GM12872 (cell line): ENCODE measurements around the gene MIP.
A peak's percentile ranks its signal among the peaks of the same experiment; 100 is the strongest.

Experiments
- CTCF ChIP-seq: IDR thresholded peaks from 3 replicates; pipeline ENCODE4 v1.5.1; 2011; ENCODE audit warnings: low read depth, mild to moderate bottlenecking, low read length, moderate library complexity; ENCODE audit not compliant: insufficient read depth

MIP gene

GRCh38 chr12:56454557-56454956 lies at the start of gene MIP:
Gene MIP (minus strand): TSS chr12:56454657. CDS start chr12:56454613, 44 bp downstream.
- TF ChIP-seq CTCF: no peak

DNA sequence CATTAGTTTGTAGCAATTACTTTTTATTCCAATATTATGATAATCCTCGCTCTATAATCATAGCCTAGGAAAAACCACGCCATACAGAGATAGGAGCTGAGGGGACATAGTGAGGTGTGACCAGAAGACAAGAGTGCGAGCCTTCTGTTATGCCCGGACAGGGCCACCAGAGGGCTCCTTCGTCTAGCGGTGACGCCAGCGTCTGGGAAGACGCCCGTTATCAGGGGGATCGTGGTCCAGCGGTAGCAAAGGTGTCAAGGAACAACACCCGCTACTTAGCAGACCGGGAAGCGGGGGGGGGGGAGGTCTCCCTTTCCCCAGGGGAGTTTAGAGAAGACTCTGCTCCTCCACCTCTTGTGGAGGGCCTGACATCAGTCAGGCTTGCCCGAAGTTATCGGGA lies 42.2 kb upstream of the MIP start:
- TF ChIP-seq CTCF: peak; percentile 46; the same call in 2 of the 3 replicates

DNA sequence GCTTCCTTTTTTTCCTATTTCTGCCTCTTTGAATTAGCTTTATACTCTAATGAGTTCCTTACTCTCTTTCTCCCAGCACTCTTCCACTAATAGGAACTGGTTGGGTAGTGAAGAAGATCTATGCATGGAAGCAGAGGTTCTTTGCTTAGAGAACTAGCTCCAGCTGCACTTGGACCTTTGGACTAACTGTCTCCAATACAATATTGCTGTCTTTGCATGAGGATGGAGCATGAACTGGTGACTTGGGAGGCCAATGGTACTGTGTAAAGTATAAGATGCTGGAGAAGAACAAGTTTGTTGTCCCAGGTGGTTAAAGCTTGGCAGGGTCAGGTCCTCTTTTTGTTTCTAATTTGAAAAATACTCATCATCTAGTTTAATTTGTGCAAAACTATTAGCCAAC lies 35.9 kb upstream of the MIP start:
- TF ChIP-seq CTCF: no peak

GRCh38 chr12:56488041-56488955 lies 33.8 kb upstream of the MIP start, which contains the start of gene GLS2:
Gene GLS2 (minus strand): TSS chr12:56488161. CDS start chr12:56488118, 43 bp downstream.
- no peak for TF ChIP-seq CTCF

DNA sequence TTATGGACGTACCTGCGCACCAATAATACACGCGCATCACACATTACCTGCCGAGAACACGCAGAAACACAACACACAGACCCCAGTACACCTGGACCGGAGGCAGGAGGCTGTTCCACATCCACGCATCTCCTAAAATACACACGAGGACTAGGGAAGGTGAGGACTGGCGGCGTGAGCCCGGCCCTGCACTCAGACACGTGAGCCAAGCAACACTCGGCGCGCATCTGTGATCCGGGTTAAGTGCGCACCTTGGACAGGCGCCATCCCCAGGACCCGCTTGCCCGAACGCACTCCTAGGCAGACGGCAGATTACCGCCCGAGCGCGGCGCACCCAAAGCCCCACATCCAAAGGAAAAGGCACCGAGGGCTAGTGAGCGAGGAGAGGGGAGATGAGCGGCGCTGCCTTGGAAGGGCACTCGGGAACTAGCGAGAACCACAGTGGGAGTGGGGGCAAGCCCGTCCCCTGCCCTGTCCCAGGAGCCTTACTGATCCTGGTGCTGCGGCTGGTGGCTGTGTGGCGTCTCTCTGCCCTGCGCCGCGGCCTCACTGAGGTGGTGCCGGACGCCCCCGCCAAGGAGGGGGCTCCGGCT lies 33.1 kb upstream of the MIP start:
- TF ChIP-seq CTCF: no peak

DNA sequence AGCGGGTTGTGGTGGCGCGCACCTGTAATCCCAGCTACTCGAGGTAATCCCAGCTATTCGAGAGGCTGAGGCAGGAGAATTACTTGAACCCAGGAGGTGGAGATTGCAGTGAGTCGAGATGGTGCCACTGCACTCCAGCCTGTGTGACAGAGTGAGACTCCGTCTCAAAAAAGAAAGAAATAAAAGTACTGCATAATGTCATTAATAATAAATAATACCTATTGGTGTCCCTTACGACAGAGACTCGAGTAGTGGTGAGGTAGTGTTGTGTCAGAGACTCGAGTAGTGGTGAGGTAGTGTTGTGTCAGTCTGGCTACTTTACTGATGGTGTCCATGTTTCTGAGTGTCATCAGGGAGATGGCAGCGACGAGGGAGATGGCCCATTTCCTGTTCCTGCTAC lies 32.2 kb upstream of the MIP start:
- TF ChIP-seq CTCF: no peak

GRCh38 chr12:56484566-56484965 lies 30.1 kb upstream of the MIP start:
- no peak for TF ChIP-seq CTCF
